HG03060 (cell line): ENCODE results near the gene RAPGEF3.

Source experiments
- ATAC-seq: cut with Tn5 transposase; IDR thresholded peaks from one replicate; pipeline ENCODE4 v1.9.1; 2021; ENCODE audit warnings: low read depth, moderate number of reproducible peaks; ENCODE audit not compliant: unreplicated experiment

Gene RAPGEF3

GRCh38 chr12:47744778-47745436 lies 13.8 kb downstream of the RAPGEF3 start:
- ATAC-seq, result no peak

- ATAC-seq, result no peak
Measured at GRCh38 chr12:47744005-47744651, 14.6 kb downstream of the RAPGEF3 start.

GRCh38 chr12:47743311-47743860 lies 15.3 kb downstream of the RAPGEF3 start:
- no peak for ATAC-seq

GRCh38 chr12:47742253-47742825 lies 16.3 kb downstream of the RAPGEF3 start:
- ATAC-seq, result no peak

- no peak for ATAC-seq
Measured at GRCh38 chr12:47741340-47741703, 17.4 kb downstream of the RAPGEF3 start.

- ATAC-seq, result peak; percentile 31
Measured at GRCh38 chr12:47740606-47741339, 17.9 kb downstream of the RAPGEF3 start.

- ATAC-seq, result peak; percentile 25
Measured at GRCh38 chr12:47739979-47740378, 18.7 kb downstream of the RAPGEF3 start.

GRCh38 chr12:47739297-47739696 lies 19.4 kb downstream of the RAPGEF3 start:
- no peak for ATAC-seq

GRCh38 chr12:47737936-47738594 lies 20.6 kb downstream of the RAPGEF3 start:
- ATAC-seq, result no peak

GRCh38 chr12:47736877-47737676 lies 21.6 kb downstream of the RAPGEF3 start:
- no peak for ATAC-seq

GRCh38 chr12:47736216-47736615 lies 22.5 kb downstream of the RAPGEF3 start:
- no peak for ATAC-seq

- ATAC-seq, result no peak
Measured at GRCh38 chr12:47735649-47736048, 23.0 kb downstream of the RAPGEF3 start.

GRCh38 chr12:47734725-47735480 lies 23.8 kb downstream of the RAPGEF3 start:
- ATAC-seq, result no peak

- ATAC-seq, result no peak
Measured at GRCh38 chr12:47733142-47733541, 25.5 kb downstream of the RAPGEF3 start.

GRCh38 chr12:47732504-47732903 lies 26.2 kb downstream of the RAPGEF3 start:
- ATAC-seq, result no peak

- no peak for ATAC-seq
Measured at GRCh38 chr12:47731723-47732122, 27.0 kb downstream of the RAPGEF3 start.

GRCh38 chr12:47730341-47730744 lies 28.3 kb downstream of the RAPGEF3 start:
- no peak for ATAC-seq

- no peak for ATAC-seq
Measured at GRCh38 chr12:47729233-47729632, 29.4 kb downstream of the RAPGEF3 start.

- peak; percentile 78 for ATAC-seq
Measured at GRCh38 chr12:47725893-47726292, 32.8 kb downstream of the RAPGEF3 start.
